Keratinocyte (primary cell): ENCODE data around the gene HOXB8.

ENCODE experiments used
- EZH2 ChIP-seq: IDR thresholded peaks from one replicate; pipeline ENCODE4 v1.6.1; 2012; ENCODE audit warnings: inconsistent platforms, mild to moderate bottlenecking, low read length, moderate library complexity
- TF ChIP-seq, protein P1 (sequence below), 3 experiments: IDR thresholded peaks in 1 of 3; conservative IDR thresholded peaks in 1 of 3; optimal IDR thresholded peaks in 1 of 3; 2 replicates in 2 of 3; 3 replicates in 1 of 3; pipeline versions ENCODE3 to v1.5.1; 2011; ENCODE audit warnings: low read length in 3 of 3, mild to moderate bottlenecking in 3 of 3, moderate library complexity in 2 of 3, control low read depth in 1 of 3, inconsistent platforms in 1 of 3; ENCODE audit not compliant: insufficient read depth in 2 of 3; ENCODE audit errors: extremely low read depth in 1 of 3

DNA sequence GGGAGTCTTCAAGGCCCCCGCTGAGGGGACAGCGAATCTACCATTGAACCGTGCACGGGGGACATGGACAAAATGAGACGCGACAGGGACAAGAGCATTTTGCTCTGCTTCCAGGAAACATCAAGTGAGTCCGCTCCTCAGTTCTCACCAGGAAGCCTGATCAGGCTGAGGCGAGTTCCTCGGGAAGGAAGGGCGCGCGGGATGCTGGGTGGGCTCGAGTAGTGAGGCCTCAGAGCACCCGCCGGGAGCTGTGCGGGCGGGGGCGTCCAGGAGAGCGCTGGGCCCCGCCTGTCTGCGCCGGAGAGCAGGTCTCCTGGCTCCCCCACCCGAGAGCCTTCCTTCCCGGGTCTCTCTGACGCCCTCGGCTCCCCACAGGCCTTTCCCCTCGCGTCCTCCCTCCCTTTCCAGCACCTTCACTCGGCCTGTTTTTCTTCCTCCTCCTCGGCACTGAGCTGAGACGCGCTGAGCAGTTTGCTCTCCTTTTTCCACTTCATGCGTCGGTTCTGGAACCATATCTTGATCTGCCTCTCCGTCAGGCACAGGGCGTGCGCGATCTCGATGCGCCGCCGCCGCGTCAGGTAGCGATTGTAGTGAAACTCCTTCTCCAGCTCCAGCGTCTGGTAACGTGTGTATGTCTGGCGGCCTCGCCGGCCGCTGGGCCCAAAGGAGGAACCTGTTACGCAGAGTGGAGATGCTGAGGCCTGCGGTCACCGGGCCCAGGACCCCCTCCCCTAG, 18.9 kb downstream of the HOXB8 start:
- TF ChIP-seq EZH2 = no peak
- TF ChIP-seq, protein P1, sequence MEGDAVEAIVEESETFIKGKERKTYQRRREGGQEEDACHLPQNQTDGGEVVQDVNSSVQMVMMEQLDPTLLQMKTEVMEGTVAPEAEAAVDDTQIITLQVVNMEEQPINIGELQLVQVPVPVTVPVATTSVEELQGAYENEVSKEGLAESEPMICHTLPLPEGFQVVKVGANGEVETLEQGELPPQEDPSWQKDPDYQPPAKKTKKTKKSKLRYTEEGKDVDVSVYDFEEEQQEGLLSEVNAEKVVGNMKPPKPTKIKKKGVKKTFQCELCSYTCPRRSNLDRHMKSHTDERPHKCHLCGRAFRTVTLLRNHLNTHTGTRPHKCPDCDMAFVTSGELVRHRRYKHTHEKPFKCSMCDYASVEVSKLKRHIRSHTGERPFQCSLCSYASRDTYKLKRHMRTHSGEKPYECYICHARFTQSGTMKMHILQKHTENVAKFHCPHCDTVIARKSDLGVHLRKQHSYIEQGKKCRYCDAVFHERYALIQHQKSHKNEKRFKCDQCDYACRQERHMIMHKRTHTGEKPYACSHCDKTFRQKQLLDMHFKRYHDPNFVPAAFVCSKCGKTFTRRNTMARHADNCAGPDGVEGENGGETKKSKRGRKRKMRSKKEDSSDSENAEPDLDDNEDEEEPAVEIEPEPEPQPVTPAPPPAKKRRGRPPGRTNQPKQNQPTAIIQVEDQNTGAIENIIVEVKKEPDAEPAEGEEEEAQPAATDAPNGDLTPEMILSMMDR (optimal IDR thresholded peaks at IDR 0.05 in 1 of 3, IDR thresholded peaks at IDR 0.05 in 1 of 3, conservative IDR thresholded peaks at IDR 0.05 in 1 of 3; ENCODE audit: extremely low read depth in 1 of 3, insufficient read depth in 2 of 3, low read length in 3 of 3) = no peak
